ENCODE data around the gene NUP188.

- no peak for TF ChIP-seq BATF2 (CRISPR knock-in tag; IDR thresholded peaks at IDR 0.05)
- no peak for TF ChIP-seq MXI1 (IDR thresholded peaks at IDR 0.05; ENCODE audit: borderline replicate concordance, low read depth, low read length)
- no peak for TF ChIP-seq ZNF501 (CRISPR knock-in tag; IDR thresholded peaks at IDR 0.05)
- TF ChIP-seq ZNF282 (IDR thresholded peaks at IDR 0.05; ENCODE audit: partially characterized antibody) = no peak
- no peak for TF ChIP-seq DZIP1 (CRISPR knock-in tag; IDR thresholded peaks at IDR 0.05)
- TF ChIP-seq CTCF (CRISPR knock-in tag; IDR thresholded peaks at IDR 0.05) = no peak
- no peak for TF ChIP-seq NR2F2 (IDR thresholded peaks at IDR 0.05; ENCODE audit: borderline replicate concordance, low read depth)
- no peak for TF ChIP-seq EHMT2 (IDR thresholded peaks at IDR 0.05; ENCODE audit: borderline replicate concordance, low read depth, low read length)
These were observed 35.1 kb upstream of the NUP188 start for GRCh38 chr9:128912270-128912853.

All from HepG2 (cell line).